HUDEP-2 (cell line): Measurements from ENCODE around the gene NPAS4.
"Not testable (repeated sequence)": the region's sequence is repeated elsewhere in the genome, so short reads cannot be mapped to it uniquely, and the experiment has no call there.

ENCODE experiments used
- DNase-seq, 76 experiments: peaks; one replicate each; lab custom pipeline; 2025; ENCODE audit not compliant: unreplicated experiment in 76 of 76; lab: John Stamatoyannopoulos, UW

Gene NPAS4

GRCh38 chr11:66420671-66421476 lies at the start of gene NPAS4:
Gene NPAS4, plus strand, starts transcription at chr11:66421035. Its CDS starts 145 bp downstream, at chr11:66421180.
- no peak for DNase-seq

GRCh38 chr11:66371627-66372415 lies 49.0 kb upstream of the NPAS4 start, which contains the start of gene SLC29A2:
Gene SLC29A2, minus strand, starts transcription at chr11:66371760. Its CDS starts 169 bp downstream, at chr11:66371591.
- peak in 65 of 76 experiments; percentile 6 to 86 (median 59) for DNase-seq

- no peak for DNase-seq
Observed at GRCh38 chr11:66373265-66373664, 47.6 kb upstream of the NPAS4 start.

GRCh38 chr11:66373690-66374287 lies 47.0 kb upstream of the NPAS4 start:
- not testable (repeated sequence) for DNase-seq

GRCh38 chr11:66380264-66380663 lies 40.6 kb upstream of the NPAS4 start:
- DNase-seq, result peak in 1 of 76 experiments; percentile 16

- DNase-seq, result not testable (repeated sequence)
Observed at GRCh38 chr11:66384316-66384715, 36.5 kb upstream of the NPAS4 start.

DNA sequence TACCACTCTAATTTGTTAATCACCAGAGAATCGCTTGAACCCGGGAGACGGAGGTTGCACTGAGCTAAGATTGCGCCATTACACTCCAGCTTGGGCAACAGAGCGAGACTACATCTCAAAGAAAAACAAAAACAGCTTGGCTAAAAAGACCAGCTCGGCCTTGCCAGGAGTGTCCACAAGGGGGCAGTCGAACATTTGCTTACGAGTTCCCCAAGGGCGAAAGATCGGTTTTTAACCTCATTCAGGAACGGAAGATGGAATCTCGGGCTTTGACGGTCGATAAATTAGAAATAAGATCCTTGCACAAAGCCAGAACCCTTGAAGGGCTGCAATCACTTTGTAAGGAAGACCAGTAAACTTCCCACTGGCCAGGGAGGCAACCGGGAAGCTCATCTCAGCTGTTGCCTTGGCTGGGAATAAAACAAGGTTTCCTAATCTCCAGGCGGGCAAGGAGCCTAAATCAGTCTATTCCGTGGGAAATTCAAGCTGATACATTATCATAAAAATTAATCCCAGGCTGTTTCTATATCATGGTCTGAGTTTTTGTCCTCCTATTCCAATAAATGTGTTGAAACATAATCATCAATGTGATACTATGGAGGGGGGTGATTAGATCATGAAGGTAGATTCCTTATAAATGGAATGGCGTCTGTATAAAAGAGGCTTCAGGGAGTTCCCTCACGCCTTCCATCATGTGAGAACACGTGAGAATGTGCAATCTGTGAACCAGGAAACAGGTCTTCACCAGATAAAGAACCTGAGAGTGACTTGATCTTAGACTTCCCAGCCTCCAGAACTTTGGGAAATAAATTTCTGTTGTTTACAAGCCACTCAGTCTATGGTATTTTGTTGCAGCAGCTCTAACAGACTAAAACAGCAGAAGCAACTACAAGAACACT lies 34.4 kb upstream of the NPAS4 start:
- peak in 65 of 76 experiments; percentile 3 to 79 (median 54) for DNase-seq

DNA sequence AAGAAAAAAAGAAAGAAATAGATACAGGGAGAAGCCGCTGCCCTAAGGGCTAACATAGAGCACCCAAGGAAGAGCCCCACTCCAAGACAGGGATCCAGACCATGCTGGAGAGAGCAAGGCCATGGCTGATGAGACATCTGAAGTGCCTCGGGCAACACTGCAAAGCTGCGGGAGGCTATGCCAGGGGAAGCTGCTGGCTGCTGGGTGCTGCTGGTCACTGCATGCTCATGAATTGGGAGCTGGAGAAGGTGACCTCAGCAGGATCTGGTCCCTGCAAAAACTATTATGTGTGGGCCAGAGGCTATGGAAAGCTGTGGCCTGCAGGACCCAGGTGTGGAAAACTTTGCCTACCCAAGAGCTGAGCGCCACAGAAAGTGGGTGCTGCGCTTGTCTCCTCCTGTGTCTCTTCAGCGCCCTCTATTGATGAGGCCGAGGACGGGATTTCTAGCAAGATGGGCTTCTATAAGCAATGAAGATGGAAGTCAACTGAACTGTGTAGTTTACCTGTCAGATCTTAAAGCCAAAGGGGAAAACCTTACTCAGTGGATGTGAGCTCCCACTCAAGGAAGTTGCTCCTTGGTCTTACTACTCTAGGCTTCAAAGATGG lies 32.0 kb upstream of the NPAS4 start:
- DNase-seq, result peak in 62 of 76 experiments; percentile 12 to 75 (median 46)

DNA sequence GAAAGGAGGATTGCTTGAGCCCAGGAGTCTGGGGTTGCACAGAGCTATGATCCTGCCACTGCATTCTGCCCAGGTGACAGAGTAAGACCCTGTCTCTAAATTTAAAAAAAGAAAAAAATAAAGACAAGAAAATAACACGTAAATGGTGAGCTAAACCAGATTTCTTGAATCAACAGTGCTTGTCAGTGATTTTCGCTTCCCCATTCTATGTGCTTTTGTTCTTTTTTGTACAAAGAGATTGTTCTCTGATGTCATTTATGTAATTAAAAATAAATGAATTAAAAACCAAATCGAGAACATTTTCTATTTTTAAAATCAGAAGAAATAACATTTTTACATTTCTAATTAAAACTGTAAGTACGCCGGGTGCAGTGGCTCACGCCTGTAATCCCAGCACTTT lies 29.5 kb upstream of the NPAS4 start:
- DNase-seq, result no peak

- no peak for DNase-seq
Observed at GRCh38 chr11:66393954-66394353, 26.9 kb upstream of the NPAS4 start.

- DNase-seq, result peak in 4 of 76 experiments; percentile 1 to 21 (median 11)
Observed at GRCh38 chr11:66407651-66408050, 13.2 kb upstream of the NPAS4 start.

GRCh38 chr11:66408488-66409214 lies 12.2 kb upstream of the NPAS4 start:
- DNase-seq, result peak in 70 of 76 experiments; percentile 15 to 92 (median 70)

- DNase-seq, result no peak
Observed at GRCh38 chr11:66409226-66409625, 11.6 kb upstream of the NPAS4 start.

GRCh38 chr11:66410191-66410590 lies 10.6 kb upstream of the NPAS4 start:
- no peak for DNase-seq

- DNase-seq, result no peak
Observed at GRCh38 chr11:66411323-66411722, 9.5 kb upstream of the NPAS4 start.

DNA sequence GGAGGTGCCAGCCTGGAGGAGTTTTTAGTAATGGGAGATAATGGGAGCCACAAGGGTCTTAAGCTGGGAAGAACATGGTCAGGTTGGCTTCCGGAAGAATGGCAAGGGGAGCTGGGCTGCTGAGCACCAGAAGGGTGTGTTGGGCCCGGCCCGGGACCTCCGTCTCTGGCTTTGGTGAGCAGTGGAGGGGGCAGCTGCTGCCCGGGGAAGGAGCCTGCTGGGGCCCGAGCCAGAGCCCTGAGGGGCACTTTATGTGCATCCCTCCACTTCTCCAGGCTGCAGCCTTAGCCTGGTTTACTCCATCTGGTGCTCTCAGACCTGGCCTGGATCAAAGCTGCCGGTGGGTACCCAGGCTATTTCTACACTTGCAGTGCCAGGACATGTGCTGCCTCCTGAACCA lies 8.7 kb upstream of the NPAS4 start:
- no peak for DNase-seq

DNA sequence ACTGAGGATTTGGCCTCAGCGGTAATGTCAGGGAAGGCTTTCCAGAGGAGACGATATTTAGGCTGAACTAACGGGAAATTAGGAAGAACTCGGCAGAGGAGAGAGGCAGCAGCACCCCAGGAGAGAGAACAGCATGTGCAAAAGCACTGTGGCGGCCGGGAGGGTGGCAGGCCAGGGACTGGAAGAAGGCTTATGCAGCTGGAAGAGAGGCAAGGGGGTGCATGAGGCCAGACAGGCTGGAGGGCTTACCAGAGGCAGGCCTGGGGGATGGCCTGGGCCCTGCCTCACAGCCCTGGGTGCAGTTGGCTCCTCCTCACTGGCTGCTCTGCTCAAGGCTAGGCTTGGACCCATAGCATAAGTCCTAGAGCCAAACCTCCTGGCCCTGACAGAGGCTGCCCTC lies 7.7 kb upstream of the NPAS4 start:
- DNase-seq, result peak in 9 of 76 experiments; percentile 11 to 63 (median 43)

DNA sequence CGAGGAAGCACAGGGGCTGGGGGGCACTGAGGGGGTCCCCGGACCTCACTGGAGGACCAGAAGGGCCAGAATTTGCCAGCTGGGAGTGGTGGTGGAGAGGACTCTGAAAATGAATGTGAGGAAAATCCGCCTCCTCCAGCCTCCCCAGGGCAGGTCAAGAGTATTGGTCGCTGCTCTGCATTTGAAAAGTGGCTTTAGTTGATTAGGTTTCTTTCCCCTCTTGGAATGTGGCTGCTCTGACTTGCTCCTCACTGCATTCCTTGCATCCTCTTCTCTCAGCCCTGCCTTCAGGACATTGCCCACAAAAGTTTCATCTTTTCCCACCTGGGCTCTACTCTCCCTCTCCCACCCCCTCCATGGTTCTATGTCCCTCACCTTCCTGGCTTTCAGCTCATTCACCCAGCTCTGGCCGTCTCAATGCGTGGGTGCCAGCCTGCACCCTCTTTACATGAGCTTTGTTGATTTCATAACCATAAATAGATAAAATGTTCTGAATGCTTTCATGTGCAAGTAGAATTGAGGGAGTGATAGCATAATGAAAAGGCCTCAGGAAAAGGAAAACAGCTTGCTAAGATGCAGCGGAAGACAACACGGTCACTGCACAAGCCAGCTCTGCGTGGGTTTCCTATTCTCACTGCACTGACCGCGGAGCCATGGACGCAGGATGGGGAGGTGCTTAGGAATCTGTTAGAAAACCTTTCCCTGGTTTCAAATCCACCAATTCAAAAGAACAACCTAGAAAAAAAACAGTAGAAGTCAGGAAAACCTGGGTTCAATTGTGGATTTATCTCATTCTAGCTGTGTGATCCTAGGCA lies 6.5 kb upstream of the NPAS4 start:
- DNase-seq, result no peak
